ENCODE results near the gene ECE1. TPM values are rescaled to one million over a fixed set of nuclear protein-coding genes. Genes with fewer than 3 reads are reported as not detected.

The ECE1 gene
- total RNA-seq, 1 experiment from 2014 or later, result 192 TPM

- ATAC-seq, result peak; percentile 17
- Histone ChIP-seq H3K27ac (ENCODE audit: low read length) (peak overlapping the region; percentile 96), H3K4me1 (ENCODE audit: control insufficient read depth, insufficient read depth, low read length) (peaks cover 80% of the 10 kb centered on the region), H3K4me3 (ENCODE audit: low read depth in 2 of 2, low read length in 2 of 2) (peak overlapping the region; percentile 29 to 50), H3K36me3 (ENCODE audit: control insufficient read depth, insufficient read depth, low read length) (no peaks in the 10 kb centered on the region), H3K9me3 (ENCODE audit: control insufficient read depth, insufficient read depth, low read depth, low read length) (no peaks in the 10 kb centered on the region), H3K27me3 (ENCODE audit: control insufficient read depth, insufficient read depth, low read length) (no peaks in the 10 kb centered on the region)
- no peak for TF ChIP-seq TCF7L2 (IDR thresholded peaks at IDR 0.05; ENCODE audit: low read depth, low read length)
- no peak for TF ChIP-seq REST (IDR thresholded peaks at IDR 0.05; ENCODE audit: insufficient read depth in 1 of 2, low read depth in 2 of 2, low read length in 1 of 2)
- POLR2A ChIA-PET, result interaction anchor here (0.6 kb wide), 1 partner anchor 702 kb away, joined by 7 read pairs; no protein-coding TSS in a partner anchor
- no peak for DNase-seq (ENCODE audit: low read depth, low spot score)
- intact Hi-C loops (cut with micrococcal nuclease; ENCODE audit: unreplicated experiment) (loop anchor here (5.0 kb wide), 1 partner anchor 33 kb away; no protein-coding TSS in a partner anchor), in situ Hi-C loops (cut with HindIII; ENCODE audit: low pct_unique_long_range_greater_than_20kb, low sequenced_read_pairs) (no loop called here)
- BruUV-seq (replicated peaks), result no TSS peak
- CTCF ChIA-PET, result interaction anchor here (0.7 to 1.3 kb wide), 4 partner anchors 11 to 81 kb away, joined by 4 to 8 read pairs (median 6); no protein-coding TSS in a partner anchor
Observed at GRCh38 chr1:21335088-21335691, 44.9 kb upstream of the ECE1 start.

- peaks cover 80% of the 10 kb centered on the region for H3K4me1 ChIP-seq (ENCODE audit: control insufficient read depth, insufficient read depth, low read length)
Observed at GRCh38 chr1:21334214-21335087, 44.2 kb upstream of the ECE1 start.

More at GRCh38 chr1:21334214-21335087, 44.2 kb upstream of the ECE1 start:
- POLR2A ChIA-PET, result no interaction called here
- peak; percentile 87 for ATAC-seq
- TF ChIP-seq SIN3A (IDR thresholded peaks at IDR 0.05; ENCODE audit: borderline replicate concordance, insufficient read depth, low read depth, low read length), result no peak
- no peak for TF ChIP-seq POLR2AphosphoS5 (IDR thresholded peaks at IDR 0.05; ENCODE audit: low read depth, low read length)
- no peak for TF ChIP-seq TCF7L2 (IDR thresholded peaks at IDR 0.05; ENCODE audit: low read depth, low read length)
- TF ChIP-seq REST (IDR thresholded peaks at IDR 0.05; ENCODE audit: insufficient read depth in 1 of 2, low read depth in 2 of 2, low read length in 1 of 2), result no peak
- peak; percentile 95 for TF ChIP-seq CTCF (IDR thresholded peaks at IDR 0.05)
- no peaks in the 10 kb centered on the region for H3K36me3 ChIP-seq (ENCODE audit: control insufficient read depth, insufficient read depth, low read length)
- BruUV-seq (replicated peaks), result no TSS peak
- peak overlapping the region; percentile 96 for H3K27ac ChIP-seq (ENCODE audit: low read length)
- in situ Hi-C loops (cut with HindIII; ENCODE audit: low pct_unique_long_range_greater_than_20kb, low sequenced_read_pairs) (no loop called here), intact Hi-C loops (cut with micrococcal nuclease; ENCODE audit: unreplicated experiment) (loop anchor here (5.0 kb wide), 1 partner anchor 32 kb away; no protein-coding TSS in a partner anchor)
- H3K27me3 ChIP-seq (ENCODE audit: control insufficient read depth, insufficient read depth, low read length), result no peaks in the 10 kb centered on the region
- H3K4me3 ChIP-seq (ENCODE audit: low read depth in 2 of 2, low read length in 2 of 2), result peak overlapping the region; percentile 29 to 50
- CTCF ChIA-PET, result interaction anchor here (0.6 to 1.3 kb wide), 5 partner anchors 34 to 80 kb away, joined by 3 to 8 read pairs (median 4); no protein-coding TSS in a partner anchor
- DNase-seq (ENCODE audit: low read depth, low spot score), result no peak
- H3K9me3 ChIP-seq (ENCODE audit: control insufficient read depth, insufficient read depth, low read depth, low read length), result no peaks in the 10 kb centered on the region
